GM12891 (cell line): ENCODE measurements around the gene STXBP5.

Source experiments
- PAX5 ChIP-seq: IDR thresholded peaks from 2 replicates; pipeline ENCODE4 v1.6.1; 2011; ENCODE audit warnings: low read length, moderate library complexity, mild to moderate bottlenecking; ENCODE audit not compliant: insufficient read depth, severe bottlenecking
- POLR2A ChIP-seq: IDR thresholded peaks from 2 replicates; pipeline ENCODE4 v1.6.1; 2011; ENCODE audit warnings: low read depth, low read length, control low read depth
- POLR2AphosphoS5 ChIP-seq: IDR thresholded peaks from 2 replicates; pipeline ENCODE4 v1.6.1; 2011; ENCODE audit warnings: low read depth, low read length, control low read depth
- SPI1 ChIP-seq: IDR thresholded peaks from 2 replicates; pipeline ENCODE4 v1.6.1; 2011; ENCODE audit warnings: low read depth, low read length, control low read depth

GRCh38 chr6:147166992-147167391, 37.2 kb upstream of the STXBP5 start:
- TF ChIP-seq POLR2AphosphoS5: no peak
- TF ChIP-seq POLR2A: no peak
- no peak for TF ChIP-seq SPI1
- TF ChIP-seq PAX5: no peak
